SK-N-SH (cell line): ENCODE data around the gene PAOX. TPM values are rescaled to one million over a fixed set of nuclear protein-coding genes. Genes with fewer than 3 reads are reported as not detected.

Experiments used
- CTCF ChIA-PET: fragments of 300-600, 350-600 bp; formaldehyde crosslinking; extraction: SDS; loops from one replicate; lab custom pipeline; 2021; lab: Yijun Ruan, JAX
- POLR2A ChIA-PET: fragments of 350-600 bp; sonication (Branson Sonifier 250); formaldehyde crosslinking; extraction: SDS; loops from one replicate; lab custom pipeline; 2020; ENCODE audit warnings: antibody characterized with exemption, inconsistent platforms; lab: Yijun Ruan, JAX
- DNase-seq: peaks from one replicate; pipeline ENCODE4 v3.0.0; 2012
- H2AFZ ChIP-seq: fragments of 200-600 bp; sonication (generic); 2 replicates; pipeline ENCODE4 v1.8.1; 2016; ENCODE audit warnings: antibody characterized with exemption, mild to moderate bottlenecking, low read depth
- H3F3A ChIP-seq: fragments of 200-600 bp; sonication (generic); replicated peaks from 2 replicates; pipeline ENCODE3; 2016; ENCODE audit warnings: antibody characterized with exemption, mild to moderate bottlenecking; ENCODE audit not compliant: insufficient read depth
- H3K27ac ChIP-seq, 2 experiments: fragments of 200-500 bp in 1 of 2; fragments of 200-600 bp in 1 of 2; sonication (Bioruptor generic) in 1 of 2; sonication (generic), shearing (Covaris generic) in 1 of 2; 2 replicates each; pipeline versions ENCODE4 v1.5.1 to v1.6.1; 2014 to 2016; ENCODE audit warnings: low read depth in 2 of 2, inconsistent platforms in 1 of 2, low read length in 1 of 2, mild to moderate bottlenecking in 1 of 2, mixed read lengths in 1 of 2
- H3K27me3 ChIP-seq: fragments of 200-600 bp; sonication (generic), shearing (Covaris generic); 2 replicates; pipeline ENCODE4 v1.6.1; 2016; ENCODE audit warnings: mixed run types; ENCODE audit not compliant: insufficient read depth
- H3K36me3 ChIP-seq, 2 experiments: fragments of 200-500 bp in 1 of 2; fragments of 200-600 bp in 1 of 2; sonication (Bioruptor generic) in 1 of 2; sonication (generic) in 1 of 2; replicated peaks in 1 of 2; 2 replicates each; pipeline versions ENCODE3 to v1.5.1; 2014 to 2016; ENCODE audit warnings: low read length in 1 of 2, mild to moderate bottlenecking in 1 of 2; ENCODE audit not compliant: insufficient read depth in 2 of 2, control insufficient read depth in 1 of 2
- H3K4me1 ChIP-seq, 2 experiments: fragments of 200-500 bp in 1 of 2; fragments of 200-600 bp in 1 of 2; sonication (Bioruptor generic) in 1 of 2; sonication (generic), shearing (Covaris generic) in 1 of 2; 2 replicates each; pipeline versions ENCODE4 v1.5.1 to v1.6.1; 2014 to 2016; ENCODE audit warnings: low read depth in 1 of 2, low read length in 1 of 2, mixed run types in 1 of 2; ENCODE audit not compliant: insufficient read depth in 2 of 2, control insufficient read depth in 1 of 2
- H3K4me2 ChIP-seq: fragments of 200-600 bp; sonication (generic), shearing (Covaris generic); 2 replicates; pipeline ENCODE4 v1.6.1; 2017; ENCODE audit warnings: mixed run types
- H3K4me3 ChIP-seq, 2 experiments: fragments of 200-500 bp in 1 of 2; fragments of 200-600 bp in 1 of 2; sonication (Bioruptor generic) in 1 of 2; sonication (generic), shearing (Covaris generic) in 1 of 2; 2 replicates each; pipeline versions ENCODE4 v1.5.1 to v1.8.1; 2014 to 2016; ENCODE audit warnings: low read depth in 2 of 2, inconsistent platforms in 1 of 2, low read length in 1 of 2, mild to moderate bottlenecking in 1 of 2, mixed read lengths in 1 of 2, moderate library complexity in 1 of 2
- H3K79me2 ChIP-seq: fragments of 200-600 bp; sonication (generic); 2 replicates; pipeline ENCODE4 v1.8.1; 2017; ENCODE audit warnings: mild to moderate bottlenecking; ENCODE audit not compliant: insufficient read depth
- H3K9ac ChIP-seq: fragments of 200-600 bp; sonication (generic); 2 replicates; pipeline ENCODE4 v1.6.1; 2017; ENCODE audit warnings: mixed run types
- H3K9me2 ChIP-seq: fragments of 200-600 bp; sonication (generic); 2 replicates; pipeline ENCODE4 v1.6.1; 2017; ENCODE audit warnings: mixed run types
- H3K9me3 ChIP-seq: fragments of 200-600 bp; sonication (generic); 2 replicates; pipeline ENCODE4 v1.6.1; 2017; ENCODE audit warnings: mixed run types, mild to moderate bottlenecking, moderate library complexity
- H4K20me1 ChIP-seq: fragments of 200-600 bp; sonication (generic); 2 replicates; pipeline ENCODE4 v1.6.1; 2017; ENCODE audit warnings: mild to moderate bottlenecking, mixed run types; ENCODE audit not compliant: insufficient read depth
- CHD2 ChIP-seq: fragments of 150-350 bp; IDR thresholded peaks from 2 replicates; pipeline ENCODE4 v1.6.1; 2018; ENCODE audit warnings: low read length; ENCODE audit not compliant: partially characterized antibody
- ELF1 ChIP-seq: IDR thresholded peaks from 2 replicates; pipeline ENCODE4 v1.4.0; 2012
- EP300 ChIP-seq, 2 experiments: IDR thresholded peaks; 2 replicates each; pipeline versions ENCODE4 v1.4.0 to v1.6.1; 2012; ENCODE audit warnings: borderline replicate concordance in 1 of 2, low read depth in 1 of 2, low read length in 1 of 2
- EZH2phosphoT487 ChIP-seq: fragments of 200-600 bp; sonication (generic); IDR thresholded peaks from 2 replicates; pipeline ENCODE4 v1.6.1; 2017; ENCODE audit warnings: low read depth, mixed run types, mild to moderate bottlenecking, antibody characterized with exemption, moderate library complexity, borderline replicate concordance
- FOSL2 ChIP-seq: IDR thresholded peaks from 2 replicates; pipeline ENCODE4 v1.4.0; 2012; ENCODE audit warnings: low read depth, mild to moderate bottlenecking, moderate library complexity, borderline replicate concordance
- FOXJ3 ChIP-seq: sonication (generic); formaldehyde crosslinking; IDR thresholded peaks from 2 replicates; pipeline ENCODE4 v1.5.1; 2020; ENCODE audit warnings: mild to moderate bottlenecking, missing genetic modification reagents
- FOXM1 ChIP-seq: IDR thresholded peaks from 2 replicates; pipeline ENCODE4 v1.4.0; 2012; ENCODE audit warnings: low read depth, mild to moderate bottlenecking
- GATA2 ChIP-seq: sonication (generic); formaldehyde crosslinking; IDR thresholded peaks from 2 replicates; pipeline ENCODE4 v1.5.0; 2020; ENCODE audit warnings: mild to moderate bottlenecking, missing genetic modification reagents
- MEF2A ChIP-seq: IDR thresholded peaks from 2 replicates; pipeline ENCODE4 v1.4.0; 2012; ENCODE audit warnings: low read depth, borderline replicate concordance
- NFIC ChIP-seq: IDR thresholded peaks from 2 replicates; pipeline ENCODE4 v1.4.0; 2012; ENCODE audit warnings: borderline replicate concordance
- RXRA ChIP-seq: IDR thresholded peaks from 2 replicates; pipeline ENCODE4 v1.4.0; 2012; ENCODE audit warnings: low read depth, mild to moderate bottlenecking, borderline replicate concordance
- SIN3A ChIP-seq: IDR thresholded peaks from 2 replicates; pipeline ENCODE4 v1.6.1; 2012; ENCODE audit warnings: low read depth, mild to moderate bottlenecking, low read length, moderate library complexity, borderline replicate concordance
- TAF1 ChIP-seq: IDR thresholded peaks from 2 replicates; pipeline ENCODE4 v1.6.1; 2012; ENCODE audit warnings: low read depth, mild to moderate bottlenecking, low read length, moderate library complexity, borderline replicate concordance
- TCF12 ChIP-seq: IDR thresholded peaks from 2 replicates; pipeline ENCODE4 v1.4.0; 2012
- TEAD4 ChIP-seq: IDR thresholded peaks from 2 replicates; pipeline ENCODE4 v1.4.0; 2012; ENCODE audit warnings: mild to moderate bottlenecking, borderline replicate concordance; ENCODE audit not compliant: insufficient read depth
- YY1 ChIP-seq: IDR thresholded peaks from 2 replicates; pipeline ENCODE4 v1.4.0; 2012; ENCODE audit warnings: low read depth, mild to moderate bottlenecking
- WGBS: methylation state at CpG from one replicate; pipeline ENCODE4 v1.1.6; 2017; ENCODE audit warnings: low lambda C conversion rate; 5-methylcytosine and 5-hydroxymethylcytosine counted together
- polyA plus RNA-seq, 3 experiments: library from polyadenylated mRNA; depleted of rRNA; stranded (reverse); fragments of >200 nt; gene quantifications; 2 replicates each; pipeline ENCODE4 v1.2.3, GENCODE V29; 2012
- TF ChIP-seq, protein P1 (sequence below): fragments of 150-350 bp; IDR thresholded peaks from 2 replicates; pipeline ENCODE4 v1.6.1; 2016; ENCODE audit warnings: mild to moderate bottlenecking, low read depth, low read length
- TF ChIP-seq, protein P2 (sequence below): fragments of 200-600 bp; sonication (generic); IDR thresholded peaks from 2 replicates; pipeline ENCODE4 v1.6.1; 2017; ENCODE audit warnings: antibody characterized with exemption, mild to moderate bottlenecking, moderate library complexity

PAOX gene
- polyA plus RNA-seq, 1 of the 3 experiments (the other 2 are of a cell fraction): 6.2 TPM

DNA sequence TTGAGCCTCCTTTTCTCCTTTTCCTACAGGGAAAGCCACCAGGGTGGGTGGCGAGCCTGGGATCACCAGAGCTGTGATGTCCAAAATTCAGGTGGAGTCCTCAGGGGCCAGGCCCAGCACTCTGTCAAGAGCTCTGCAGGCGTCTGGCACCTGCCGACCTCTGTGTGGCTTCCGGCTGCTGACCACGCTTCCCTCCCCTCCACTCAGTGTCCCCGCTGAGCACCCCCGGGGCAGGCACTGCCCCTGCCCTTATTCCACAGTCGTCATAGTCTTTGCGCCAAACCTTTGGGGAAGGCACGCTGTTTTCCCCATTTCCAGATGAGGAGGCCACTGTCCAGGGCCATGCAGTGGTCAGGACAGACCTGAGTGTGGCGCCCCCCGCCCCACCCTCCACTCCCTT lies 22.4 kb downstream of the PAOX start:
- Histone ChIP-seq H3K27ac (no peak overlapping the region), H3K36me3 (peaks cover 20 to 56% of the 10 kb centered on the region in 2 experiments), H3K9me2 (no peaks in the 10 kb centered on the region), H3F3A (peaks cover 13% of the 10 kb centered on the region), H3K9ac (no peak overlapping the region), H4K20me1 (peaks cover 7% of the 10 kb centered on the region; the same call in 1 of the 2 replicates), H3K79me2 (peaks cover 48% of the 10 kb centered on the region), H2AFZ (no peak overlapping the region), H3K4me1 (peaks cover 0 to 12% of the 10 kb centered on the region in 2 experiments; a peak in 3 of 4 replicates), H3K27me3 (no peaks in the 10 kb centered on the region), H3K4me3 (no peak overlapping the region), H3K9me3 (no peaks in the 10 kb centered on the region), H3K4me2 (no peak overlapping the region)
- POLR2A ChIA-PET: no interaction called here
- CTCF ChIA-PET: no interaction called here
- WGBS: 95% methylated on average over 8 of the region's 12 CpGs
- no peak for DNase-seq
- TF ChIP-seq ELF1: no peak
- TF ChIP-seq RXRA: no peak
- no peak for TF ChIP-seq CHD2
- no peak for TF ChIP-seq SIN3A
- TF ChIP-seq MEF2A: no peak
- TF ChIP-seq EP300 (IDR thresholded peaks at IDR 0.05; ENCODE audit: borderline replicate concordance in 1 of 2, low read depth in 1 of 2, low read length in 1 of 2): no peak
- no peak for TF ChIP-seq TEAD4
- no peak for TF ChIP-seq FOXM1
- no peak for TF ChIP-seq FOSL2
- TF ChIP-seq TCF12: no peak
- TF ChIP-seq, protein P1, sequence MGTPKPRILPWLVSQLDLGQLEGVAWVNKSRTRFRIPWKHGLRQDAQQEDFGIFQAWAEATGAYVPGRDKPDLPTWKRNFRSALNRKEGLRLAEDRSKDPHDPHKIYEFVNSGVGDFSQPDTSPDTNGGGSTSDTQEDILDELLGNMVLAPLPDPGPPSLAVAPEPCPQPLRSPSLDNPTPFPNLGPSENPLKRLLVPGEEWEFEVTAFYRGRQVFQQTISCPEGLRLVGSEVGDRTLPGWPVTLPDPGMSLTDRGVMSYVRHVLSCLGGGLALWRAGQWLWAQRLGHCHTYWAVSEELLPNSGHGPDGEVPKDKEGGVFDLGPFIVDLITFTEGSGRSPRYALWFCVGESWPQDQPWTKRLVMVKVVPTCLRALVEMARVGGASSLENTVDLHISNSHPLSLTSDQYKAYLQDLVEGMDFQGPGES: no peak

DNA sequence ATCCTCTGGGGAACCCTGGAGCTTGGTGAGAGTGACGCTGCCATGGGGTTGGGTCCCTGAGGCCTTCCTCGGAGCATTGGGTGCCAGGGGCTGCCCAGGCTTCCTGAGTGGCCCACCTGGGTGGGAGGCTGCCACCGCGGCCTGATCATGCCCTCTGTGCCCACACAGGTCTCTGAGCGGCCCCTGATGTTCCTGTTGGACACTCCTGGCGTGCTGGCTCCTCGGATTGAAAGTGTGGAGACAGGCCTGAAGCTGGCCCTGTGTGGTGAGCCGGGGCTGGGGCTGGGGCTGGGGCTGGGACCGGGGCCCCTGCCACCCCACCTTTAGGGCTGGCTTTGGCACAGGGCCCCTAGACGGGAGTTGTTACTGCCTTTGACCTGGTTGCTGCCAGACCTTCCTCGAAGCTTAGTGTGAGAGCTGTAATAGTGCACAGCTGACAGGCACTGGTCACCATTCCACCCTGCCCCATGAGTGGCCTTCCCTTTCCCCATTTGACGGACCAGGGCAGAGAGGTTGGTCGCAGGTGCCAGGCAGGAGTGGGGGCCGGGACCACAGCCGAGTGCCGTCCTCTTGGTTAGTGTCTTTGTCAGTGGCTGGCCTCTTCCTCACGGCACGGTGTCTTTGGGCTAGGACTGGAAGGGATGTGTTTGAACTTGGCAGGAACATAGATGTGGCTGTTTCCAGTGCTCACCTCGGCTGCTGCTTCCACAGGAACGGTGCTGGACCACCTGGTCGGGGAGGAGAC lies 23.1 kb downstream of the PAOX start:
- DNase-seq: no peak
- H3K4me1 ChIP-seq: peaks cover 0 to 12% of the 10 kb centered on the region in 2 experiments; a peak in 3 of 4 replicates
- ChIA-PET CTCF (no interaction called here), POLR2A (no interaction called here)
- H4K20me1 ChIP-seq: peaks cover 13% of the 10 kb centered on the region; the same call in 1 of the 2 replicates
- H3K36me3 ChIP-seq: peaks cover 24 to 60% of the 10 kb centered on the region in 2 experiments
- no peak overlapping the region for H3K4me3 ChIP-seq
- no peaks in the 10 kb centered on the region for H3K9me2 ChIP-seq
- peaks cover 48% of the 10 kb centered on the region for H3K79me2 ChIP-seq
- no peaks in the 10 kb centered on the region for H3K9me3 ChIP-seq
- H3K4me2 ChIP-seq: no peak overlapping the region
- no peak overlapping the region for H3K27ac ChIP-seq
- TF ChIP-seq TEAD4: no peak
- no peak for TF ChIP-seq CHD2
- no peak for TF ChIP-seq YY1
- TF ChIP-seq GATA2 (CRISPR knock-in tag): no peak
- TF ChIP-seq FOSL2: no peak
- no peak for TF ChIP-seq ELF1
- TF ChIP-seq SIN3A: no peak
- TF ChIP-seq NFIC: no peak
- no peak for TF ChIP-seq EZH2phosphoT487
- TF ChIP-seq, protein P2, sequence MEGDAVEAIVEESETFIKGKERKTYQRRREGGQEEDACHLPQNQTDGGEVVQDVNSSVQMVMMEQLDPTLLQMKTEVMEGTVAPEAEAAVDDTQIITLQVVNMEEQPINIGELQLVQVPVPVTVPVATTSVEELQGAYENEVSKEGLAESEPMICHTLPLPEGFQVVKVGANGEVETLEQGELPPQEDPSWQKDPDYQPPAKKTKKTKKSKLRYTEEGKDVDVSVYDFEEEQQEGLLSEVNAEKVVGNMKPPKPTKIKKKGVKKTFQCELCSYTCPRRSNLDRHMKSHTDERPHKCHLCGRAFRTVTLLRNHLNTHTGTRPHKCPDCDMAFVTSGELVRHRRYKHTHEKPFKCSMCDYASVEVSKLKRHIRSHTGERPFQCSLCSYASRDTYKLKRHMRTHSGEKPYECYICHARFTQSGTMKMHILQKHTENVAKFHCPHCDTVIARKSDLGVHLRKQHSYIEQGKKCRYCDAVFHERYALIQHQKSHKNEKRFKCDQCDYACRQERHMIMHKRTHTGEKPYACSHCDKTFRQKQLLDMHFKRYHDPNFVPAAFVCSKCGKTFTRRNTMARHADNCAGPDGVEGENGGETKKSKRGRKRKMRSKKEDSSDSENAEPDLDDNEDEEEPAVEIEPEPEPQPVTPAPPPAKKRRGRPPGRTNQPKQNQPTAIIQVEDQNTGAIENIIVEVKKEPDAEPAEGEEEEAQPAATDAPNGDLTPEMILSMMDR: no peak
- no peak for TF ChIP-seq FOXJ3 (CRISPR knock-in tag)
- no peak for TF ChIP-seq TAF1
- H2AFZ ChIP-seq: no peak overlapping the region
- no peak overlapping the region for H3K9ac ChIP-seq
- H3K27me3 ChIP-seq: no peaks in the 10 kb centered on the region
- WGBS: 98% methylated on average over 13 of the region's 21 CpGs
- peaks cover 18% of the 10 kb centered on the region for H3F3A ChIP-seq
